ENCODE data around the gene LRRC14B. TPM values are rescaled to one million over a fixed set of nuclear protein-coding genes. Genes with fewer than 3 reads are reported as not detected.

Gene LRRC14B
- total and polyA plus RNA-seq, 2 experiments from 2014 or later = not detected

- Histone ChIP-seq H3K27me3 (ENCODE audit: insufficient read depth) (no peaks in the 10 kb centered on the region), H3K9me2 (ENCODE audit: insufficient read depth) (no peaks in the 10 kb centered on the region), H3K36me3 (ENCODE audit: insufficient read depth) (0 out of 2 replicates have a peak, but pooled peaks cover 10% of the 10 kb centered on the region), H3K4me2 (peak overlapping the region; percentile 76), H3F3A (replicated peaks; ENCODE audit: low read depth) (no peaks in the 10 kb centered on the region), H3K79me2 (replicated peaks; ENCODE audit: insufficient read depth) (peaks cover 61% of the 10 kb centered on the region), H4K20me1 (replicated peaks; ENCODE audit: insufficient read depth) (peaks cover 32% of the 10 kb centered on the region), H2AFZ (no peak overlapping the region), H3K4me3 (peak overlapping the region; percentile 84), H3K27ac (ENCODE audit: low read depth) (no peak overlapping the region), H3K4me1 (ENCODE audit: insufficient read depth) (peaks cover 24% of the 10 kb centered on the region)
- no peak for ATAC-seq
- H3K27ac Mint-ChIP-seq = no peak overlapping the region; the same call in 1 of the 2 replicates
- peaks cover 9% of the 10 kb centered on the region for H3K27me3 Mint-ChIP-seq (ENCODE audit: insufficient read depth, low read depth, poor library complexity)
- TF ChIP-seq ZNF331 (CRISPR knock-in tag; IDR thresholded peaks at IDR 0.05; ENCODE audit: low read depth) (no peak), ZNF114 (CRISPR knock-in tag; IDR thresholded peaks at IDR 0.05) (no peak), EZH2 (IDR thresholded peaks at IDR 0.05; ENCODE audit: low read depth, unreplicated experiment) (no peak), JUNB (IDR thresholded peaks at IDR 0.05; ENCODE audit: unreplicated experiment) (no peak), CTCF (conservative IDR thresholded peaks at IDR 0.05; ENCODE audit: low read depth in 2 of 2) (no peak), ETS1 (IDR thresholded peaks at IDR 0.05) (no peak), NANOG (IDR thresholded peaks at IDR 0.05; ENCODE audit: borderline replicate concordance) (no peak), CREB1 (CRISPR knock-in tag; IDR thresholded peaks at IDR 0.05; ENCODE audit: low read depth) (no peak), POLR2AphosphoS5 (IDR thresholded peaks at IDR 0.05; ENCODE audit: low read depth) (no peak), EZH2phosphoT487 (IDR thresholded peaks at IDR 0.05; ENCODE audit: unreplicated experiment) (no peak), ZNF462 (CRISPR knock-in tag; IDR thresholded peaks at IDR 0.05) (no peak), STAT1 (IDR thresholded peaks at IDR 0.05; ENCODE audit: unreplicated experiment) (no peak)
- TF ChIP-seq, protein P1, sequence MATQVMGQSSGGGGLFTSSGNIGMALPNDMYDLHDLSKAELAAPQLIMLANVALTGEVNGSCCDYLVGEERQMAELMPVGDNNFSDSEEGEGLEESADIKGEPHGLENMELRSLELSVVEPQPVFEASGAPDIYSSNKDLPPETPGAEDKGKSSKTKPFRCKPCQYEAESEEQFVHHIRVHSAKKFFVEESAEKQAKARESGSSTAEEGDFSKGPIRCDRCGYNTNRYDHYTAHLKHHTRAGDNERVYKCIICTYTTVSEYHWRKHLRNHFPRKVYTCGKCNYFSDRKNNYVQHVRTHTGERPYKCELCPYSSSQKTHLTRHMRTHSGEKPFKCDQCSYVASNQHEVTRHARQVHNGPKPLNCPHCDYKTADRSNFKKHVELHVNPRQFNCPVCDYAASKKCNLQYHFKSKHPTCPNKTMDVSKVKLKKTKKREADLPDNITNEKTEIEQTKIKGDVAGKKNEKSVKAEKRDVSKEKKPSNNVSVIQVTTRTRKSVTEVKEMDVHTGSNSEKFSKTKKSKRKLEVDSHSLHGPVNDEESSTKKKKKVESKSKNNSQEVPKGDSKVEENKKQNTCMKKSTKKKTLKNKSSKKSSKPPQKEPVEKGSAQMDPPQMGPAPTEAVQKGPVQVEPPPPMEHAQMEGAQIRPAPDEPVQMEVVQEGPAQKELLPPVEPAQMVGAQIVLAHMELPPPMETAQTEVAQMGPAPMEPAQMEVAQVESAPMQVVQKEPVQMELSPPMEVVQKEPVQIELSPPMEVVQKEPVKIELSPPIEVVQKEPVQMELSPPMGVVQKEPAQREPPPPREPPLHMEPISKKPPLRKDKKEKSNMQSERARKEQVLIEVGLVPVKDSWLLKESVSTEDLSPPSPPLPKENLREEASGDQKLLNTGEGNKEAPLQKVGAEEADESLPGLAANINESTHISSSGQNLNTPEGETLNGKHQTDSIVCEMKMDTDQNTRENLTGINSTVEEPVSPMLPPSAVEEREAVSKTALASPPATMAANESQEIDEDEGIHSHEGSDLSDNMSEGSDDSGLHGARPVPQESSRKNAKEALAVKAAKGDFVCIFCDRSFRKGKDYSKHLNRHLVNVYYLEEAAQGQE (IDR thresholded peaks at IDR 0.05; ENCODE audit: unreplicated experiment) = no peak
- H3K36me3 Mint-ChIP-seq (ENCODE audit: low read depth) = peaks cover 28% of the 10 kb centered on the region
- H3K4me1 Mint-ChIP-seq = peaks cover 30% of the 10 kb centered on the region
- DNase-seq (ENCODE audit: low spot score) = no peak
- H3K4me3 Mint-ChIP-seq = peak overlapping the region; percentile 96
- H3K9me3 Mint-ChIP-seq = no peaks in the 10 kb centered on the region; the same call in 2 of the 3 replicates
Observed at GRCh38 chr5:219460-219863, 28.2 kb downstream of the LRRC14B start.

Data from GM23338 (cell line).